HG02840 (cell line): ENCODE results near the gene CCDC196.

Experiments used
- ATAC-seq: cut with Tn5 transposase; IDR thresholded peaks from one replicate; pipeline ENCODE4 v1.9.1; 2021; ENCODE audit warnings: mild to moderate bottlenecking, moderate library complexity, moderate number of reproducible peaks; ENCODE audit not compliant: unreplicated experiment, low FRiP score

Gene CCDC196, protein sequence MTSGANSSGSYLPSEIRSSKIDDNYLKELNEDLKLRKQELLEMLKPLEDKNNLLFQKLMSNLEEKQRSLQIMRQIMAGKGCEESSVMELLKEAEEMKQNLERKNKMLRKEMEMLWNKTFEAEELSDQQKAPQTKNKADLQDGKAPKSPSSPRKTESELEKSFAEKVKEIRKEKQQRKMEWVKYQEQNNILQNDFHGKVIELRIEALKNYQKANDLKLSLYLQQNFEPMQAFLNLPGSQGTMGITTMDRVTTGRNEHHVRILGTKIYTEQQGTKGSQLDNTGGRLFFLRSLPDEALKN

DNA sequence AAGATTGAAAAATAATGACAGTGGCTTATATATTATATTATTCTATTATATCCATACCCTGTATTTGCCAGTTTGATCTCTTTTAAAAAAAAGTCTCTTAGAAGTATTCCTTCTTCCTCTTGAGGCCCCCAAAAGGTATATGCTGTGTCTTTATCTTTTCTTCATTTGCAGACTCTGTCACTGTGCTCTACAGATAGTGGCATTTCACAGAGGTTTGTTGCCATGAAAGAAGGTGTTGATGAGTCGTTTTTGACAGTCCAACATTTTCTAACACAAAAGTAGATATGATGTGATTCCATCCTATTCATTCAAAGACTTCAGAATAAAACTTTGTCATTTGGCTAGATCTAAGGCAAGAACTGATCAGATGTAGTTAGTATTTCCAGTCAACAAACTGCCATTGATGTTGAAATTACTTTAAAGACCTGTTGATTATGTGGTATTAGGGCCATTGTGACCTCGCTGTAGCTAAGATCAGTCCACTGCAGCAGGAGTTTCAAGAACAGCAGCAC is at the start of gene CCDC196:
Gene CCDC196, plus strand, starts transcription at position 462 of the 512 bp plus-strand sequence. CDS start 132 bp downstream, outside the sequence.
- no peak for ATAC-seq

DNA sequence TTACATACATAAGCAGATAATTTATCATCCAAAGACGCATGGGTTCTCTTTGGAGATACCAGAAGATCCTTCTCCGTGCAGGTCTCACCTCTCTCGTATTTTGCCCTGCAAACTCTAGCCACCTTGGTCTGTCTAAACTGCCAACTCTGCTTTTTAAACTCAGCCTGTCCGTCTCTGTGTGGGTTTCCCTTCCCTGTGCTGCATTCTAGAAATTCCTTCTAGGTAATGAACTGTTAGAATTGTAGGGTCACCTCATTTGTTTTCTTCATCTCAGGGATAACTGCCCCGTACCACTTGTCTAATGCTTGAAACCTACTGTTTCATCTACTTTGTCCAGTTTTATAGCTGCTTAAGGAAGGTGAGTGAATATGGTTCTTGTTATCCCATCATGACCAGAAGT is 45.4 kb upstream of the CCDC196 start:
- ATAC-seq = no peak

DNA sequence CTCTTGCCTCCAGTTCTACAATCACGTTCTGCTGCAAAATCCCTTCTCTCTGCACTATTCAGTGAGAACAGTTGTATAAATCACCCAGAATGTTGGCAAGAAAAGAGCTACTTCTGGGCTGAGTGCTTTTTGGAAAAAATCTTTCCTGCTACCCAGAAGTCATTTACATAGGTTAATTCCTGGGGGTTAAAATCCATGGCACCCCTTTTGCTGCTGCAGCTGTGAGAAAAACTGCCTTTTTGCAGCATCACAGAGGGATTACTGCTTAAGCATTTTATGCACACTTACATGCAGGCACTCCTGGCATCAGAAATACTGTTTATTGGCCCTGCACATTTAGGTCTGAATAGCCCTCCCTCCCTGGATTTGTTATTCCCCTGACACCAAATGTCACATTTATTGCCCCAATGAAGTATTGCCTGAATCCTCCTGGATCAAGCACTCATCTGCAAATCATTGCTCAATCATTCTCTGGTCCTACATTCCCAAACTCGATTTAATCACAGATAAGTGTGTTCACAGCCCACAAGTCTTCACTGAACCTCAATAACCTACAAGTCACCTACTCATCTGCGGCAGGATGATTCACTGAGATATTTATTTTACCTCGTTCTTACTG is 43.1 kb upstream of the CCDC196 start:
- ATAC-seq = no peak

DNA sequence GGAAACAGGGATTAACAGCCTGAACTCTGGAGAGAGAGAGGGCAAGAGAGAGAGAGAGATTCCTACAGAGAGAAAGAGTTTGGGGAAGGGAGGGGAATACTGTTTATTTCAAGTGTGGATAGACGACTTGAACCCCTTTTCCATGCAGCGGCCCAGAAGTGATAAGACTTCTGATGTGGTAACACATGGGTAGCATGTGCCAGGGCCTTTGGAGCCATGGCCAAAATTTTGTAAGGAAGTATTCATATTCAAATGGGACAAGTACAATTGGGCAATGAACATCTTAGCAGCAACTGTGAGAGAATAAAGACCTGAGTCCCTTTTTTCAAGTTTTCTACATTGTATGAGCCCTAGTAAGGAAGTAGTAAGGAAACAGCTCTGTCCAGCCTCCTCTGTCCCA is 42.4 kb upstream of the CCDC196 start:
- no peak for ATAC-seq

DNA sequence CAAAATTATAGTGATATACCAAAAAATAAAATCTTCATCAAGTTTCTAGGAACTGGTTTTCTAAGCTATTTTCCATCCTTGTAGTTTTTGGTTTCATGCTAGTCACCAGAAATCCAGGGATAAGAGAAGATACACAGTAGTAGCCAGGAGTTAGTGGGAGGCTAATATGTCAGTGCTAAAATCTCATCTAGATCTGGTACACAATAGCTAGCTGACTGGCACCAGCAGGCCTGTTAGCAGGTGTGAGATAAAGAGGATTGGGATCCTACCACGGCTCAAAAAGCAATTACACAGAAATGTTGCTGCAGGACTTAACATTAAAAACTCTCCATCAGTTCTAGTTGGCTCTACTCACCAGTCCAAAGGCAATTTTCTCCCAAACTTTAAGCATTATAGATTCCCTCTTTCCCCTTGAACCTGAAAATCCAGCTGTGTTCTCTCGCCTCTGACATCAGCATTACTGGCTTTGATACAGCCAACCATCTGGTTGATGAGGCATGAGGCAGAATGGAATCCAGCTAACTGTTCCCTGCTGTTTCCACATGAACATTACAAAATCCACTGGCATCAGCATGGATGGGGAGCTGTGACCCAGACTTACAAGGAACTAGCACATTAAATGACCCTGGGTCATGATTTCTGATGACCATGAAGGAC is 41.8 kb upstream of the CCDC196 start:
- no peak for ATAC-seq

DNA sequence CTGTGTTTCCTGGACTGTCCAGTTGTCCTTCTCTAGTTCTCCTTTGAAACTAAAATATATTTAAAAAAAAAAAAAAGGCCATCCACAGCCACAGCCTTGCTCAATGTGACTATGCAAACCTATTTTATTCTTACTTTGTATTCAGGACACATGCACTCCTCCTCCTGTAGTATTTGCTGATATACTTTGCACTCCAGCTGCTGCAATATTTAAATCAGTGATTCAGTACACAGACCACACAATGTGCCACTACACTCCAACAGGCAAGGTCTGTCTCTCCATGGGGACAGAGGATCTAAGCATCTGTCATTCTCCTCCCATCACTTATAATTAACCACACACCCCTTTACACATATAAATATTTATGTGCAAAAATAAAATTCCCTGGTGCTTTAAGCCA is 40.2 kb upstream of the CCDC196 start:
- no peak for ATAC-seq

DNA sequence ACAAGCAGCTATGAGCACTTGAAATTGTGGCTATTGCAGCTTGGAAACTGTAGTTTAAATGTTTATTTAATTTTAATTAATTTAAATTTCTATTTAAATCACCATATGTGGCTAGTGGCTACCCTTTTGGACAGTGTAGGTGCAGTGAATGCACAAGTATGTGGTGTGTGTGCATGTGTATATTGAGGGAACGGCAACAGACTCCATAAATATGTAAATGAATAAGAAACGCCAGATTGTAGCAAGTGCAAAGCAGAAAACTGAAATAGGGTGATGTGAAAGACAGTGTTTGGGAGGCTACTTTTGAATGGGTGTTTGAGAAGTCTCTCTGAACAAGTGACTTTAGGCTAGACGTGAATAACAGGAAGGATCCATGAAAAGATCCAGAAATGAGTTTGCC is 32.7 kb upstream of the CCDC196 start:
- ATAC-seq = no peak

DNA sequence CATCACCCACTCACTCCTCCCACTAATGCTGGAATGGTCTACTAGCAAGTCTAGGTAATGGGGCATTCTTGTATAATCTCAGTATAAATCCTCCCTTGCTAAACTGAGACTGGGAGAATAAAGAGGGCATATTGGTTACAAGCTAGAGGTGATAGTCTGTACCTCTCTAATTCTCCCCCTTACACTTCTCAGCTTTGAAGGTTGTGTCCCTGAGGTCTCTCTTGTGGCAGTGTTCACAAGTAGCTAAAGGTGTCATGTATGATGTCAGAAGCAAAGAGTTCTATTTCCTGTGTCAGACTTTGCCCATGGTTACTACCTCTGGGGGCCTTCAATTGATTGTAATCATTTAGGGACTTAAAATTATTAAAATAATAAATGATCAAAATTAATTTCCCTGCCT is 26.6 kb upstream of the CCDC196 start:
- no peak for ATAC-seq

DNA sequence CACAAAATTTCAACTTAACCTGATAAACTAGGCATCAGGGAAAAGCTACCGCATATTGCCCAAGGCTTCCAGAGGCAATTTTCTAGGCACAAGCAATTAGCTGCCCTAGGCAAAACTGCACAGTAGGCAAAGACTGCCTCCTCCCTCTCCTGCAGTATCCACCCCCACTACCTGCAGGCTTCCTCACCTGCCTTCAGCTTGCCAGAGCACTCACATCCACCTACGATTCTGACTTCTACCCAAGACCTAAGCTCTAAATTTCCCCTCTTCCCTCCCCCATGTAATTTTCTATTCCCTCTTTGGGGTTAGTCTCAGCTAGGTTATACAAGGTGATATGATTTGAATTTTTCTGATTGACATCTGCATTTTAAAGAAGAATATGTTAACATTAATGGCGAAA is 21.9 kb upstream of the CCDC196 start:
- ATAC-seq = no peak

DNA sequence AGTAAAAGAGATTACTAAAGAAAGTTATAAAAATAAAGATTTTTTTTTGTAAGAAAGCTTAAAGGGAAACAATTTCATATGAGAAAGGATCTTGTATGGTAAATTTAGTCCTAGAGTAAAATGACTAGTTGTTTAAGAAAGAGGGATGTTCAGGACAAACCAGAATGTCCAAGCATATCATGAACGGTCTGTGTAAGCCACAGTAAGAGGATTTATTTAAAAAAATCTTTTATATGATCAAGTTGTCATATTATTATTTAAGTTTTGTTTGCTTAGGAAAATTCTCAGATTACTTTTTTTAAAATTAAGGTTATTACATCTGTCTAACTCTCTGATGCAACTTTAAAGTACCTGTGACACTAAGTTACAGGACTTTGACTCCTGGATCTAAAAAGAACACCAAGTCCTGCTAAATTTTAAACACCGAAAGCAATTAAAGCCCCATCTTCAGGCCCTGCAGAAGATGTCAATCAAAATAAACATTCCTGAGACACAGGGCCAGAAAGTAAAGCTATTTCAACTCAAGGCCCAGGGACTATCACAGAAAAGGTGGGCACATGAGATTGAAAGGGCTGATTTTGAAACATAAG is 17.3 kb upstream of the CCDC196 start:
- ATAC-seq = no peak

DNA sequence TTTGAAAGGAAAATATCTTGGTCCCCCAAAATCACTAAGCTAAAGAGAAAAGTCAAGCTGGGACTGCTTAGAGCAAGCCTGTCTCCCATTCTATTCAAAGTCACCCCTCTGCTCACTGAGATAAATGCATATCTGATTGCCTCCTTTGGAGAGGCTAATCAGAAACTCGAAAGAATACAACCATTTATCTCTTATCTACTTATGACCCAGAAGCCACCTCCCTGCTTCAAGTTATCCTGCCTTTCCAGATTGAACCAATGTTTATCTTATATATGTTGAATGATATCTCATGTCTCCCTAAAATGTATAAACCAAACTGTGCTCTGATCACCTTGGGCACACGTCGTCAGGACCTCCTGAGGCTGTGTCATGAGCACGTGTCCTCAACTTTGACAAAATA is 14.6 kb upstream of the CCDC196 start:
- ATAC-seq = no peak

DNA sequence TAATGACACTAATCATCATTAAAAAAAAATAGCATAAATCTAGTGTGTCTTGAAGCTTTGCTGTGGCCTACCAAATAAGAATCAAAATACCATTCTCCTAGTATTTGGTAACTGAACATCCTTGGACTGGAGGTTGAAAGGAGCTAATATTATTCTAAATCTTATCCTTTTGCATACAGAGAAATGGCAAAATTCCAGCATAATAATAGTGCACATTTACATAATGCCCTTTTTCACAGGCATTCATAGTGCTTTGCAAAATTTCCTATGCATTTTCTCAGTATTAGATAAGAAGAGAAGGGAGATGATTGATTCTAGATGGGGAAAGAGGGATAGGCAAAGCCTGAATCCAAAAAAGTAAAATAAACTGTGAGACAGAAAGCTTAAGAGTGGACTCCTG is 13.9 kb upstream of the CCDC196 start:
- ATAC-seq = no peak

DNA sequence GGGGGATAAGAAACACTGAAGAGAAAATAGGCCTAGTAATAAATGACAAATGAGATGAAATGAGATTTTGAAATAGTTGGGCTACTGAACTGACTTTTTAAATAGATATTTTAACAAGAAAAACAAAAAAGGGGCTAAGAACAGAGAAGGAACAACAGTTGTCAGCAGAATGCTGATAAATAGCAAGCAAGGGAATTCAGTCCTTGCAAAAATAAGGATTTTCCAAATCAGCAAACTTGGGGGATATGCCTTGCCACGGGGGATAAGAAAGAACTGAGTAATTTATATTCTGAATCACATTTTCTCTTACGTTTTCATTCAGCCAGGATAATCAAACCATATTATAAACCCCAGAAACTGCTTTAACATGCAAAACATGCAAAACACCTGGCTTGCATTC is 12.9 kb upstream of the CCDC196 start:
- ATAC-seq = no peak

DNA sequence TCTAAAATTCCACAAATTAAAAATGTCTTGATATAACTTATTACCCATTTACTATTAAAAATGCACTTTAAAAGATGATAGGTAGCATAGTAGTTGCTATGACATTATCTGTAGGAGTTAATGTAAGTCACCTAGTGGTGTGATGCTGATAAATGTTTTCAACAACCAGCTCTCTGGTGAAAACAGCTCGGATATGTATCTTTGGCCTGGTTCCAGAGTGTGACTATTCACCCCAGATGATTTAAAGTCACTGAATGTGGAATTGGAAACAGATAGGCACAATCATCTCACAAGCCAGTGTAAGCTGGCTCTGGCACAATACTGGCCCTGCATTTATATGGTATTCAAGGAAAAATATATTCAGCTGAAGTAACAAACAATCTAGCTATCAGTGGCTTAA is 9.2 kb upstream of the CCDC196 start:
- ATAC-seq = no peak

DNA sequence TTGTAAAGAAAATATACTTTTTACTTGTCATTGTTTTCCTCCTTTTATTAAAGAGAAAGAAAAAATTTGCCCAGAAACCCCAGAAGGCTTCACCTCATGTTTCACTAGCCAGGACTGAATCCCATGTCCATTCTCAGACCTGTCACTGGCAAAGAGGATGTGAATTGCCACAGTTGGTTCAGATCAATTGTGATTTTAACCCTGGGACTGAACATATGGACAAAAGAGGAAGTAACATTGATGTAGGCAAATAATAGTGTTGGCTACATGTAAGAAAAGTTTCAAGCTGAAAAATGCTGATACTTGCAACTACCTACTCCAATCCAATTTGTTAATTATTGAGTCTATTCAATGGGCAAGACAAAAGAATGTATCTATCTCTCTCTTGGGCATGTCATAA is 8.6 kb upstream of the CCDC196 start:
- ATAC-seq = no peak

DNA sequence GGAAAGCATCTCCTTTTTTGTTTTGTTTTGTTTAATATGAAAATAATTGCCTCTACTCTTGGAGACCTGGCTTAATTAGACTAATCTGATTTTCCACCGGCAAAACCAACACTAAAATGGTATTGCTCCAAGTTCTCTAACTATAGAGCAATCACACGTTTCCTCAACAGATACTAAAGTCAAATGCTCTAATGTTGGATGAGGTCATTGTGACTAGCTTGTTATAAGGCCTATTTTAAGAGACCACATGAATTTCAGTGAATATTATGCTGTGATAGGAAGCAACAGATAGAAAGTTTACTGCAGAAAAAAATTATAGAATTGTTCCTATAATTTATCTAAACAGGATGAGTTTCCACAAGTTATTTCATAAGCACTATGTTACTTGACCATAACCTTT is 3.3 kb upstream of the CCDC196 start:
- no peak for ATAC-seq

DNA sequence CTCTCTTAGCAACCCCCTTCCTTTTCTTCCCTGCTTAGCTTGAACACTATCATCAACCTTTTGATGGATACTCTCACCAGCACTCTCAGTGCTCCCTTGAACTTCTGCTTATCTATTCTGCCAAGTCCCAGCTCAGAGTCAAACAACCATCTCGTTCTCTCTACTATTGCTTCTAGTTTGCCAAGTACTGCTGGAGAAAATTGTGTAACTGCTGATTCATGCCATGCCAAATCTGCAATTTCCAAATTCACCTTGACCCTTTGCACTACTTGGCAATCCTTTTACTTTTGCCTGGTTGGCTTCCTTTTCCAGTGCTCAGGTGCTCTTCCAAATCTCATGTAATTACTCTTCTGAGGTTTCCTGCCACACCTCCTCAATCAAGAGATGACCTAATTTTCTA is 2.8 kb upstream of the CCDC196 start:
- no peak for ATAC-seq

DNA sequence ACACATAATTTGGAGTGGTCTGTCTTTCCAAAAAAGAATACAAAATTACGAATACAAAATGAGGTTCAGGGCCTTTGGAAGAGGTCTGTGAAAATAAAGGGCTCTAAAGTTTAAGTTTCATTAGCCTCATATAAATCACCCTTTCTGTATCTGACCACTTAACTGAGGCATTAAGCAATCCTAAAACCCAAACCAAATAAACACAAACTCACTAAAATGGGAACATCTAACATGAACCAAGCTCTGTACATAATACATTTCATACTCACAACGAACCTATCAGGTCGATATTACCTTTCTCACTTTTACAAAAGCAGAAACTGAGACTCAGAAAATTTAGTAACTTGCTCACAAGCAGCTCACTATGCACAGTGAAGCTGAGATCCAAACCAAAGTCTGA is 1.1 kb upstream of the CCDC196 start:
- no peak for ATAC-seq

DNA sequence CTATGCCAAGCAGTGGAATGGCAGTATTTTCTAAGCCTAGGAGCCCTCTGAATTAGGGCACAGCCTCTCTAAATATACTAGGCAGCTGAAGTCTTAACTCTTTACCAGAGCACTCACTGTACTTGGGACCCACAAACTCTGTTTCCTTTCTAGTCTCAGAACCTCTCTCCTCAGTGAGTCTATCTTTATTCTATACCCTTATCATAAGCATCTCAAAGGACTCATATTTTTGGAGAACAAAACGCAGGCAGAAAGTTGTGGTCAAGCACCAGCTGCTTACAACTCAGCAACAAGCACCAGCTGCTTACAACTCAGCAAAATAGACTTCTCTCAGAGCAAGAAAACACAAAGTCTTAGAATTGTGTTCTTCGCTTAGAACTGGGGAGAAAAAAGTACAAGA is 993 bp downstream of the CCDC196 start:
- no peak for ATAC-seq

DNA sequence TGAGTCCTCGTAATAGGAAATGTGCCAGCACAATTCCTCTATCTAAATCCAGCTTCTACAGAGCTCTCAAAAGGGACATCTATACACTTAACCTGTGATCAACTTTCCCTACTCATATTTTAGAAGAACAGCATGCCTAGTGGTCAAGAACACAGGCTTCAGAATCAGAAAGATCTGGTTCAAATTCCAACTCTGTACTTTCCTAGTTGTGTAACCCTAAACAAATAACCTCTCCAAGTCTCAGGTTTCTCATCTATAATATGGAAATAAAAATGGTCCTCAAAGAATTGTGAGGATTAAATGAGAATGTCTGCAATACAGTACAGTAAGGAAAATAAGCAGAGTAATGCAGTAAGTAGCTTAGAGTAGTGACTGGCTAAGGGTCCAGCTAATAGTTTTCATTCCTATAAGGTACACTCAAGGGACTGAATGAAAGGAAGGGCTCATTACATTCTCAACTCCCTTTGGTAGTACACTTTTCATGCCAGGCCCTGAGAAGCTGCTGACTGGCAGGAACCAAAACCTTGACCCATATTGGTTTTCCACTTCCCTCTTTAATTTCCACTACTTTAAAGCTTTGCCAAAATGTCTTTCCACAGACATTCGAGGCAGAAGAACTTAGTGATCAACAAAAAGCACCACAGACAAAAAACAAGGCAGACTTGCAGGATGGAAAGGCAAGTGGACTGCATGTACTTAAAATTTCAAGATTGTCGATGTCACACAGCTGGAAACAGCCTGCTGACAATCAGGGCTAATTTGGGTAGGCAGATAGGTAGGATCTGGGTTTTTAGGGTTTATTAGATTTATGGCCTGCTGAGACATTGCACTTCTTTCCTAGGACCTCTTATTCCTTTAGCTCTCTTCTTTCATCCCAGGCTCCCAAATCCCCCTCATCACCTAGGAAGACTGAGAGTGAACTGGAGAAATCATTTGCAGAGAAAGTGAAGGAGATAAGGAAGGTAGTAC is 4.3 kb downstream of the CCDC196 start:
- no peak for ATAC-seq
